Epithelial cell of esophagus (primary cell): Measurements from ENCODE around the gene METAP1.
"Not testable (repeated sequence)": the region's sequence is repeated elsewhere in the genome, so short reads cannot be mapped to it uniquely, and the experiment has no call there.

Experiments used
- DNase-seq: peaks from one replicate; pipeline ENCODE4 v3.0.0; 2010; ENCODE audit warnings: low read depth
- H3K4me3 ChIP-seq: 2 replicates; pipeline ENCODE4 v1.5.1; 2011; ENCODE audit warnings: mild to moderate bottlenecking, low read length, control low read depth
- CTCF ChIP-seq: IDR thresholded peaks from 2 replicates; pipeline ENCODE4 v1.5.1; 2011; ENCODE audit warnings: low read depth, mild to moderate bottlenecking, low read length, control low read depth, inconsistent platforms; ENCODE audit not compliant: insufficient read depth; ENCODE audit errors: missing control alignments

METAP1 gene

DNA sequence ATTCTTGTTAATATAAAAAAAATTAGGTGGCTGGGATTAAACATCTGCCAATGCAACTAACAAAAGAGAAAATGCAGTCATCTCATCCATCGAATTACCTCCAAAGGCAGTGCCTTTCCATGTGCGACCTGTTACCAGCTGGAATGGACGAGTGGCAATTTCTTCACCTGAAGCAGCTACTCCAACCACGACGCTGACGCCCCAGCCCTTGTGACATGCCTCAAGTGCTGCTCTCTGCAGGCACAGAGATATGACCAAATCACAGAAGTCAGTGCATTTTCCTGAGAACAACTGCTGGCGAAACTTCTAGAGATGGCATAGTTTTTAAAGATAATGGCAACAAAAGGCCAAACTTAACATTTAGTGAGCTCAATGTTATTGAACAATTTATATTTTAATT is 79.3 kb downstream of the METAP1 start:
- no peak for DNase-seq
- no peak for TF ChIP-seq CTCF
- no peak overlapping the region for H3K4me3 ChIP-seq

DNA sequence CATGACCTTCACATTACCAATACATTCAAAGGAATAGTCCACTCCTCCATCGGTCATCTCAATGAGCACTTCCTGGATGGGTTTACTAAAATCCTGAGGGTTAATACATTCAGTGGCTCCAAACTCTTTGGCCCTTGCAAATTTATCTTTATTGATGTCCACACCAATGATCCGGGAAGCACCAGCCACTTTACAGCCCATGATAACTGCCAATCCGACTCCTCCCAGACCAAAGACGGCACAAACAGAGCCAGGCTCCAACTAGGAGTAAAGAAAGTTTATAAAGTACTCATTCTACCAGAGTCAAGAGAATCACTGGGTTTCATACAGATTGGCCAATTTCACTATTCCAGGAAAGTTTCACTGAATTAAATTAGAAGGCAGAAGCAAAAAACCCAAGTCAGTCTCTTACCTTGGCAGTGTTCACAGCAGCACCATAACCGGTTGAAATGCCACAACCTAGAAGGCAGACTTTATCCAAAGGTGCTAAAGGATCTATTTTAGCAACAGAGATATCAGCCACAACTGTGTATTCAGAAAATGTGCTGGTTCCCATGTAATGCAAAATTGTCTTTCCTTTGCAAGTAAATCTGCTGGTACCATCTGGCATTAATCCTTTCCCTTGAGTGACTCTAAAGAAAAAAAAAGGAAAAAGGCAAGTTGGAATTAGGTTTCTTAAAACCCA is 80.9 kb downstream of the METAP1 start:
- H3K4me3 ChIP-seq, result no peak overlapping the region
- TF ChIP-seq CTCF, result no peak
- DNase-seq, result no peak

DNA sequence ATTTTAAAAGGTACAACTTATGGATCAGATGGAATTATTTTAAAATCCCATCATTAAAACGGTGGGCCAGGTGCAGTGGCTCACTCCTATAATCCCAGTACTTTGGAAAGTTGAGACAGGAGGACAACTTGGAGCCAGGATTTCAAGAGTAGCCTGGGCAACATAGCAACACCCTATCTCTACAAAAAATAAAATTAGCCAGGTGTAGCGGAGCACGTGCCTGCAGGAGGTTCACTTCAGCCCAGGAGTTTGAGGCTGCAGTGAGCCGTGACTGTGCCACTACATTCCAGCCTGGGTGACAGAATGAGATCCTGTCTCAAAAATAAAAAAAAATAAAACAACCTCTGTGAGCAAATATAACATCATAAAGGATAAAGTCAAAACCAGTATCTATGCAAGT is 81.7 kb downstream of the METAP1 start:
- TF ChIP-seq CTCF, result no peak
- no peak overlapping the region for H3K4me3 ChIP-seq
- no peak for DNase-seq

- H3K4me3 ChIP-seq, result no peak overlapping the region
- DNase-seq, result no peak
- no peak for TF ChIP-seq CTCF
These were observed 82.8 kb downstream of the METAP1 start for GRCh38 chr4:99078336-99078735.

- H3K4me3 ChIP-seq, result no peak overlapping the region
- no peak for DNase-seq
- TF ChIP-seq CTCF, result no peak
These were observed 83.6 kb downstream of the METAP1 start for GRCh38 chr4:99078931-99079624.

DNA sequence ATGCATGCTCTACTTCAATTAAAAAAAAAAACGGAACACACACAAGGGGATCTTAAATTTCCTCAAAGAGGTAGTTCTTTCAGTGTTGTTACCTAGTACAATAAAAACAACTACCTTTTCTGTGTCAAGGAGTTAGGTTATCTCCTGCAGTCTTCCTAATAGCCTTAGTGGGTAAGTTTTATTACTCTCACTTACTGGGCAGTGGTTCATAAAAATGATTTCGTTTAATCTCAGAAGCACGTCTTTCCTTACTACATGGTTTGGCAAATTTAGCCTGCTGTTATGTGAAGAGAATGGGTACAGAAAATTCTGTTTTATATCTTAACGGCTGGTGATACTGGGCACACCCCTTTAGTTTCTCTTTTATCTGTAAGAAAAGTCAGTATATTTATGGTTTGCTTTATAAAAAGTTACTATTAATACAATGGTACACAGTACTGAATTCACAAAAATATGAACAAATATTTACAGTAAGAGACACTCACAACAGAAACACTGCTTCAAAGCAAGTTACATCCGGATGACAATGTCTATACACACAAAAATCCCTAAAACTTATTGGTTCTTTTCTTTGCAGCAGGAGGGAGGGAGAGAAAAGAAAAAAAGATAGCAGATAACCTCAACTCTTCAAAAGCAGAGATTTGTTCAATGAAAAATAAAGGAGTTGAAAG is 84.2 kb downstream of the METAP1 start:
- TF ChIP-seq CTCF, result no peak
- DNase-seq, result no peak
- H3K4me3 ChIP-seq, result no peak overlapping the region

DNA sequence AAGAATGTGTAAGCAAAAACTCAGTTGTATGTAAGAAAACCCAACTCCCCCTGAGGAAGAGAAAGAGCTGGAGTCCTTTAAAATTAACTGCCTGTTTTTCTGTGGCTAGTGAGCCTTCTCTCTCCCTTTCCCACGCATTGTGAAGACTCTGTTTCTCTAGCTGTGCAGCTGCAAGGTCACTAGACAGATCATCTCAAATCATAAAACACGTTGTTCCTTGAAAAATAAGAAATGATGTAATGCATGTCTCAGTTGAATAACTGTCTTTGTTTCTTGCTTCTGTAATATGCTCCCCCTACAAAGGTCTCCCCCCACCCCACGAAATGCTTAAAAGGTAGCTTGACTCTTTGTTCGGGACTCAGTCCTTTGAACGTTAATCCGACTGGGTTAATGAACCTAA is 85.3 kb downstream of the METAP1 start:
- H3K4me3 ChIP-seq, DNase-seq: not testable (repeated sequence)
